CD4-positive, alpha-beta T cell treated with Interleukin-21 for 1 hour (primary cell): ENCODE results near the gene CNTNAP3.
"Not testable (repeated sequence)": the region's sequence is repeated elsewhere in the genome, so short reads cannot be mapped to it uniquely, and the experiment has no call there.

ENCODE experiments used
- DNase-seq: peaks from one replicate; pipeline ENCODE4 v3.0.0-alpha.2; 2020

CNTNAP3 gene

GRCh38 chr9:39287980-39288379 lies at the start of gene CNTNAP3:
TSS of gene CNTNAP3 (minus strand) at chr9:39288167. CDS start at chr9:39288064, 103 bp downstream.
- not testable (repeated sequence) for DNase-seq

DNA sequence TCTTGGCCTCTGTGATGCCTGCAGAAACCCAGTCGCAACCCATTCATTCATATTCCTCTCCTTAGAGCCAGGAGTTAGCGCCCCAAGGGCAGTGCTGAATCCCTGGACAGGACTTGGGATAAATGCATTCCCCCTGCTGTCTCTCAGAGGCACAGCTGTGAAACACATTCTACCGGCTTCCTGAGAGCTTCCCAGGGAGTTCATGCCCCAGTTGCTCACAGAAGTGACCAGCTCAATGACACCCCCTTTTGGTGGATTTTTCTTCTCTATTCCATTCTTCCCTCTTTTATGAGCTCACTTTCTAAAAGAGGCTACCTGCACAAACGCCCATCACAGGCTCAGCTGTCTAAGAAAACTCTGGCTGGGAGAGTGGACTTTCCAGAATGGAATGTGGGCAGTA lies 8.0 kb downstream of the CNTNAP3 start:
- not testable (repeated sequence) for DNase-seq

DNA sequence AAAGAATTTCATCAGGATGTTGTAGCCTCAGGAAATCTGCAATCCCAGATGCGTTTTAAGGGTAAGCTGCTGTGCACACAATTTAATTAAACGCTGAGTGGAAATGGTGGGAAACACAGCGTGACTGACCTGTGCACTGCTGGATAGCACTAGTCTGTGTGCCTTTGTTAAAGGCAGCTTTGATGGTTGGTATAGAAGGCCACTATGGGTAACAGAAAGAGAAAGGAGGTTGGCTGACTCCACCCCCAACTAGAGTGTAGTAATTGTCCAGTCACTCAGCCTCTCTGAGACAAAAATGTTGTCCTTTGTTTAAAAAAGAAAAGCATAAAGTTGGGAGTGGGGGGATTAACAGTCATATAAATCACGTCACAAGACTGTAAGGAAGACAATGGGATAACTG lies 45.5 kb downstream of the CNTNAP3 start:
- DNase-seq, result not testable (repeated sequence)

GRCh38 chr9:39232130-39232991 lies 55.6 kb downstream of the CNTNAP3 start:
- DNase-seq, result not testable (repeated sequence)

GRCh38 chr9:39215976-39216375 lies 72.0 kb downstream of the CNTNAP3 start:
- not testable (repeated sequence) for DNase-seq

DNA sequence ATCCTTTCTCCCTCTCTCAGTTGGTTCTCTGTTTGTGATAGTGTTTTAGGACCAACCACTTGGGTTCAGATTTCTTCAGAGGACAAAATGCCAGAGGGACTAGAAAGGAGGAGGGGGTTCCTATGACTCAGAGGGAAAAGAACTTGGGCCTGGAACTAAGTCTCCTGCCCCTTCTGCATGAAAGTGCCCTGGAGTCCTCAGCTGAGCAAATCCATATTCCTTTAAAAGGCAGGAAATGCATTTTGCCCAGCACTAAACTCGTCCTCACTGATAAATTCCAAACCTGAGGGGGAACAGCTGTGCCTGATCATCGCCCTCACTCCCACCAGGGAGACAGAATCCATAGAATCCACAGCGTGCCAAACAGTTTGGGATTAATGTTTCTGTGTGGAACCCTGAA lies 78.2 kb downstream of the CNTNAP3 start:
- not testable (repeated sequence) for DNase-seq

- not testable (repeated sequence) for DNase-seq
These were observed 81.3 kb downstream of the CNTNAP3 start for GRCh38 chr9:39206643-39207042.

DNA sequence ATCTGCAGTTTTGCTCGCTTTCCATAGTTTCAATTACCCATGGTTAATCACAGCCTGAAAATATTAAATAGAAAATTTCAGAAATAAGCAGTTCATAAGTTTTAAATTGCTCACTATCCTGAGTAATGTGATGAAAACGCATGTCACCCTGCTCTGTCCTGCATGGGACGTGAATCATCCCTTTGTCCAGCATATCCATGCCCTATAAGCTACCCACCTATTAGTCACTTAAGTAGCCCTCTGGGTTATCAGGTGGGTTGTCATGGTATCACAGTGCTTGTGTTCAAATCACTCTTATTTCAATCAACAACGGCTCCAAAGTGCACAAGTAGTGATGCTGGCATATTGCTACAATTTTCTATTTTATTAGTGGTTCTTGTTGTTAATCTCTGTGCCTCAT lies 82.1 kb downstream of the CNTNAP3 start:
- not testable (repeated sequence) for DNase-seq

GRCh38 chr9:39200412-39200811 lies 87.6 kb downstream of the CNTNAP3 start:
- DNase-seq, result not testable (repeated sequence)

- DNase-seq, result not testable (repeated sequence)
These were observed 89.8 kb downstream of the CNTNAP3 start for GRCh38 chr9:39198000-39198709.

DNA sequence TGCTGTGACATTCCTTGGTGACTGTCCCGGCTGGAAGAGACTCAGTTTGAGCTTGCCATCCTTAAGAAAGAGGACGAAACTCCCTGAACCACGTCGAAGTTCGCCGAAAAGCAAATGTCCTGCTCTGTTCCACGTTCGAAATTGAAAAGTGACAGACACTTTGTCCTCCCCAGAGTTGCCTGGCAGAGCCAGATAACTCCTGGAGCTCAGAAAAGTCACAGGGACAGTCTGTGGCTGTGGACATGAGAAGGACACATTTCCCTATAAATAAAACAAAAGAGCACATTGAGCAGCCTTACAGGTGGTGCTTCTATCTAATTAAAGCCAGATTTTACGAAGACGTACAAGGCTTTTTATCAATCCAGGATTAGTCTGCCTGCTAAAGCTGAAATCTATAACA lies 116.6 kb downstream of the CNTNAP3 start:
- DNase-seq, result not testable (repeated sequence)

GRCh38 chr9:39157714-39158113 lies 130.3 kb downstream of the CNTNAP3 start:
- not testable (repeated sequence) for DNase-seq

GRCh38 chr9:39132826-39133552 lies 155.0 kb downstream of the CNTNAP3 start:
- DNase-seq, result not testable (repeated sequence)

- DNase-seq, result not testable (repeated sequence)
These were observed 166.6 kb downstream of the CNTNAP3 start for GRCh38 chr9:39121401-39121800.

DNA sequence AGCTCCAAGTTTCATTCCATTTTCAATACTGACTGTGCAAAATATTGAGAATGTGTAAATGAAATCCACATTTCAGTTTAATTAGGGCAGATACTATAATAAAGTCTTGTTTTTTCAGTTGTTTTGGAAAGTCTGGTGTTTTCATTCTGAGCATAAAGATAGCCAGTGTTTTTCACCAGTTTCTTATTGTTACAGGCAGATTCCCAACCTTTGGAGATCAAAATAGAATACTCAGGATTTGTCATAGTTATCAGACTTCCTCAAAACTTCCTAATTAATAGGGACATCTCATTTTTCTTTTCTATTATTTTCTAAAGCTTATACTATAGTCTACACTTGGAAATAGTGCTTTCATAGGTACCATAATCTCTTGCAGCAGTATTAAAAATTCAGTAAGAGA lies 176.2 kb downstream of the CNTNAP3 start:
- DNase-seq, result not testable (repeated sequence)

GRCh38 chr9:39108145-39108544 lies 179.8 kb downstream of the CNTNAP3 start:
- no peak for DNase-seq

DNA sequence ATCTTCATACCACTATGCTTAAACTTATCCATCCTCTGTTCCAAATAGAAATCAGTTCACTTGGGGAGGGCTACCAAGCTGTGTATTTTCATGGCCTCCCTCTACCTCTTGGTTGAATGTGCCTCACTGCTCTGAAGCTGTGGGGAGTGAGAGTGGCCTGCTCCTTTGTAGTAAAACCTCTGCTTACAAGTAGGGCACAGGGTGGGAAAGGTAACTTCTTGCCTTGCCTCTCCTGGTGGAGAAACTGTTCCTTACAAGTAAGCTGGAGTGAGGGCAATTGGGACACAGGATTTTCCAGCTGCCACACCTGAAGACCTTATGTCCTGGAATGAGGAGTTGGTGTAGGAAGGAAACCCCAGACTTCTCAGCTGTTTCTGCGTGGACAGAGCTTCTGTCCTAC lies 190.8 kb downstream of the CNTNAP3 start:
- not testable (repeated sequence) for DNase-seq

DNA sequence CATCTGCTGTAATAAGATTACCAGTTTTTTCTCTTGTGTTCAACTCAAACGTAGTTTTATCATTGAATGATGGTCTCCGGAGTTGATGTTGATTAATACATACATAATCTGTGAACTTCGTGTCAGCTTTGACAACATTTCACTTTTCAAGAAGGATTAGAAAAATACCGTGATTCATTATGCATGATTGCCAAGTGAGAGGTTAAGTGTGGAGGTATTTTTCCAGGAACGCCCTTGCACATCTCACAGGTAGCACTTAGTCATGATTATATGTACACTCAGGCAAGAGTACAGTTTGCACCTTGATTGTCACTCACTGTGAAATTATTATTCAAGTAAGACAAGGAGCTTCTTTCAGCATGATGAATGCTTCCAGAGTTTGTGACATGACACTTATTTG lies 202.7 kb downstream of the CNTNAP3 start:
- DNase-seq, result not testable (repeated sequence)

DNA sequence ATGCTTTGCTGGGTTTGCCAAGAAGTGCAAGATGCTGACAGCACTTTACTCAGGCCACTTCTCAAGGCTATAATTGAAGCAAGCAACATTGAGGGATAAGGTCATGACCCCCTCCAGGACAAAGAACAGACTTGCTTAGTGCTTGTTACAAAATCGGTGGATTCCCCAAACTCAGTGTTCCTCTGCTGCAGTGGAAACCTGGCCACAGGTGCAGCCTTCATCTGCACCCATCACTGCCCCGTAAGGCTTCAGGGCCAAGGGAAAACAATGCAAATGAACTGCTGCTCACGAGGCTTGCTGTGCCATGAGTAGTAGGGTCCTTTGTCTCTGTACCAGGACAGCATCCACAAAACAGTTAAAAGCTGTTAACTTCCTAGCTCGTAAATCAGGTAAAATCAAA lies 205.4 kb downstream of the CNTNAP3 start:
- DNase-seq, result not testable (repeated sequence)

- not testable (repeated sequence) for DNase-seq
These were observed 207.9 kb downstream of the CNTNAP3 start for GRCh38 chr9:39080081-39080480.

DNA sequence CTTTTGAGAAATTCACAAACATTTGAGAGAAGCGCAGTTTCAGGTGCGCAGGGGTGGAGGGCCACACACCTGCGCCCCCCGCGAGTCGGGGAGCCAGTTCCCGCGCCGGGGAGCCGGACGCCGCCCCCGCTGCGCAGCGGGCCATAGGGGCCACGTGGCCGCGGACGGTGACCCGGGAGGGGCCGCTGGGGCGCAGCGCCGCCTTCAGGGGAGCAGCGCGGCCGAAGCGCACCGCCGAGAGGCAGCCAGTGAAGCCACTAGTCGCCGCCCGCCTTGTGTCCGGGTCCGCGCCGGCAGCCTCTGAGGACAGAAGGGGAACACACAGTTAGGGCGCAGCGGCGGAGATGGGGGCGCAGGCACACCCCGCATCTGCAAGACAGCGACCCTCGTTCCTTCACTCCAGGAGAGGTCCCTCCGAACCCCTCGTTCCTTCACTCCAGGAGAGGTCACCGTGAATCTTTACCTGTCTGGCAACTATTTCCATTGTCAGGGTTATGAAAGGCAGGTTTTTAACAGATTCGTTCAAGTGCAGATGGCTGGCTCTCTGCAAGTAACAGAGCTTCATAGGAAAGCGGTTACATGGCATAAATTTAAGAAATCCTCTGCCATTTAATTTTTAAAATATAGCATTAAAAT lies 209.2 kb downstream of the CNTNAP3 start:
- DNase-seq, result not testable (repeated sequence)

GRCh38 chr9:39073537-39073936 lies 214.4 kb downstream of the CNTNAP3 start:
- DNase-seq, result not testable (repeated sequence)

GRCh38 chr9:39067683-39068082 lies 220.3 kb downstream of the CNTNAP3 start:
- DNase-seq, result not testable (repeated sequence)
